Hypothalamus (tissue), 51 donors: ENCODE data around the gene UBXN4.
"Not testable (repeated sequence)": the region's sequence is repeated elsewhere in the genome, so short reads cannot be mapped to it uniquely, and the experiment has no call there.

Experiments
- DNase-seq, 51 donors: peaks; one replicate each; lab custom pipeline; 2025; lab: John Stamatoyannopoulos, UW

UBXN4 gene

GRCh38 chr2:135800513-135801460 lies 59.1 kb downstream of the UBXN4 start:
- no peak for DNase-seq

DNA sequence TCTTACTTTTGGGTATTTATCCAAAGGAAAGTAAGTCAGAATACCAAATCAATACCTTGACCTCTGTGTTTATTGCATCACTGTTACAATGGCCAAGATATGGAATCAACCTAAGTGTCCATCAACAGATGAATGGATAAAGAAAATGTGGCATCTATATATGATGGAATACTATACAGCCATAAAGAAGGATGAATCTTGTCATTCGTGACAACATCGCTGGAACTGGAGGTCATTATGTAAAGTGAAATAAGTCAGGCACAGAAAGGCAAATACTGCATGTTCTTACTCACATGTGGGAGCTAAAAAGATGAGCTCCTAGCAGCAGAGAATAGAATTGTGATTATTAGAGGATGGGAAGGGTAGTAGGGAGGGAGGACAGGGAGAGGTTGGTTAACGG lies 60.7 kb downstream of the UBXN4 start:
- DNase-seq = no peak

GRCh38 chr2:135803278-135803677 lies 61.6 kb downstream of the UBXN4 start:
- DNase-seq = no peak

- not testable (repeated sequence) for DNase-seq
Observed at GRCh38 chr2:135807874-135808273, 66.2 kb downstream of the UBXN4 start.

DNA sequence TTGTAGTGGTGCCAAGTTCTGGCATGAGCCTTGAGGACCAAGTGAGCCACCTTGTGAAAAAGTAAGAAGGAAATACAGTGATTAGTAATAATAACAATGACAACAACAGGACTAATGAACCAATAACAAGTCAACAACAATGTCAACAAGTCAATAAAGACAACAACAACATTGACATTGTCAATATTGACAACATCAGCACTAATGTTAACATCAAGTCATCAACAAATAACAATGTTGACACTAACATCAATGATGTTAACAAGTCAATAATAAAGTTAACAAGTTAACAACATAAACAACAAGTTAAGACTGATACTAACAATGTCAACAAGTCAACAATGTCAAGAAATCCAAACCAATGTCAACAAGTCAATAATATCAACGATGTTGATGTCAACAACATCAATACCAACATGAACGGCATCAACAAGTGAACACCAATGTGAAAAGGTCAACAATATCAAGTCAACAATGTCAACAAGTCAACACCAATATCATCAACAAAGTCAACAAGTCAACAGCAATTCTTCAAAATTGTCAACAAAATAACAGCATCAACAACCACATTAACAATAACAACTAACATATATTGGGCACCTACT lies 71.4 kb downstream of the UBXN4 start:
- no peak for DNase-seq

GRCh38 chr2:135815269-135815668 lies 73.6 kb downstream of the UBXN4 start:
- no peak for DNase-seq

DNA sequence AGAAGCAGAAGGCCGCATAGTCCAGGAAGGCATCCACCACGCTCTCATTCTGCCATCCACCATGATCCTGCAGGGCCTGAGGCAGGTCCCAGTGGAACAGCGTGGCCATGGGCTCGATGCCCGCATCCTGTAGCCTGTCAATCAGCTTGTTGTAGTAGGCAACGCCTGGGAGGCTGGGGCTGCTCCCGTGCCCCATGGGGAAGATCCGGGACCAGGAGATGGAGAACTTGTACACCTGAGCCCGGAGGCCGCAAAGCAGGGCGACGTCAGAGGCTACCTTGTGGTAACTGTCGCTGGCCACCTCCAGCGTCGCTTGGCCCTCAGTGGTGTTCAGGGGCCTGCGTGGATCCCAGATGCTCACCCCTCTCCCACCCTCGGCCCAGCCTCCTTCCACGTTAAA lies 75.8 kb downstream of the UBXN4 start:
- DNase-seq = no peak

DNA sequence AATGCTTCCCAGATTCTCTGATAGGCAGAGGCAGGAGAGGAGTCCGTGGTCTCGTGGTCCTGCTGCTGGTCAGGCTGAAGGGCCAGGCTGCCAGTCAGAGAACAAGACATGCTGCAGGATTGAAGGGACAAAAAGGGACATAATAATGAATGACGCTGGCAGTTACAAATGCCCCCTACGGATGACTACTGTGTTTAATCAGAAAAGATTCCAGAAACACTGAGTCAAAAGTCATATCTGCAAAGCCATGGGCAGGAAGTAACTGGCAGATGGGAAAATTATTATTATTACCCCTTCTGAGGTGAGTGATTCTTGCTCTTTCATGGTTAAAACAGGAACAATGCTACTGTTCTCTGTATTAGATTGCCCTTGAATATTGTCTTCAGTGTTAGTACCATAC lies 76.3 kb downstream of the UBXN4 start:
- no peak for DNase-seq

GRCh38 chr2:135818937-135819610 lies 77.4 kb downstream of the UBXN4 start:
- no peak for DNase-seq

- no peak for DNase-seq
Observed at GRCh38 chr2:135820003-135820618, 78.5 kb downstream of the UBXN4 start.

- DNase-seq = no peak
Observed at GRCh38 chr2:135821190-135821589, 79.5 kb downstream of the UBXN4 start.

DNA sequence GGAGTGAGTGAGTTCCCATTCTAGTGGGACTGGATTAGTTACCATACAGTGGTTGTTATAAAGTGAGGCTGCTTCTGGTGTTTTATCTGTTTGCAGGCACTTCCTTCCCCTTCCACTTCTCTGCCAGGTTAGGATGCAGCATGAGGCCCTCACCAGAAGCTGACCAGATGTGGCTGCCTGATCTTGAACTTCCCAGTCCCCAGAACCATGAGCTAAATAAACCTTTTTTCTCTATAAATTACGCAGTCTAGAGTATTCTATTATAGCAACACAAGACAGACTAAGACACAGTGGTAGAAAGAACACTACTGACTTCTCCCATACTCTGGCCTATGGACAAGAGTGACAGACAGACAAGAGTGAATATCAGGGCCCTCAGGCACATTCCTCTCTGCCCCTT lies 81.2 kb downstream of the UBXN4 start:
- DNase-seq = no peak

- no peak for DNase-seq
Observed at GRCh38 chr2:135825131-135825530, 83.5 kb downstream of the UBXN4 start.

DNA sequence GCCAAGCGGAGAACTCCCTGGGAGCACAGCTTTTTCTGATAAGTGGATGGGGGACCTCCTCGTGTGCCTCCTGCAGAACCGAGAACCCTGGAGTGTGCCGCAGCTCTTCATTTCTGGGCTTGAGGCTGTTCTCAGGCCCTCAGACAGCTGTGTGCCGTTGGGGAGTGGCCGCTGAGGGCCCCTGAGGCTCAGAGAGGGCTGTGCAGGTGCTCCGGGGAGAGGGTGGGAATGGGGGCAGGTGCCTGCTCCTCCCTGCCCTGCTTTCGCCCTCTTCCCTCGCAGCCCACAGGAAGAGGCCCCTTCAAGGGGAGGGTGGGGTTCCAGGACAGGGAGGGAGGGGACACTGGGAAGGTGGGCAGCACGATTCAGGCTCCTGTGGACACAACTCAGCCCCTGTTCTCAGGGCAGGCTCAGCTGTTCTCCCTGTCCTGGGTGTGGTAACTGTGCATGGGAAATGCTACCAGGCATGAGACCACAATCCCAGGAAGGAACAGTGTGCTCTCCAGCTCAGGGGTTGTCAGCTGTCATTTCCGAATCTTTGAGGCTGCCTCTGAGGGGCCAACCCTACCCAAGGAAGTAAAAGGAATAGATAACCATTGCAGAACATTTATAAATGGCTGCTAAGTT lies 84.0 kb downstream of the UBXN4 start:
- DNase-seq = no peak

- no peak for DNase-seq
Observed at GRCh38 chr2:135826544-135826943, 84.9 kb downstream of the UBXN4 start.

DNA sequence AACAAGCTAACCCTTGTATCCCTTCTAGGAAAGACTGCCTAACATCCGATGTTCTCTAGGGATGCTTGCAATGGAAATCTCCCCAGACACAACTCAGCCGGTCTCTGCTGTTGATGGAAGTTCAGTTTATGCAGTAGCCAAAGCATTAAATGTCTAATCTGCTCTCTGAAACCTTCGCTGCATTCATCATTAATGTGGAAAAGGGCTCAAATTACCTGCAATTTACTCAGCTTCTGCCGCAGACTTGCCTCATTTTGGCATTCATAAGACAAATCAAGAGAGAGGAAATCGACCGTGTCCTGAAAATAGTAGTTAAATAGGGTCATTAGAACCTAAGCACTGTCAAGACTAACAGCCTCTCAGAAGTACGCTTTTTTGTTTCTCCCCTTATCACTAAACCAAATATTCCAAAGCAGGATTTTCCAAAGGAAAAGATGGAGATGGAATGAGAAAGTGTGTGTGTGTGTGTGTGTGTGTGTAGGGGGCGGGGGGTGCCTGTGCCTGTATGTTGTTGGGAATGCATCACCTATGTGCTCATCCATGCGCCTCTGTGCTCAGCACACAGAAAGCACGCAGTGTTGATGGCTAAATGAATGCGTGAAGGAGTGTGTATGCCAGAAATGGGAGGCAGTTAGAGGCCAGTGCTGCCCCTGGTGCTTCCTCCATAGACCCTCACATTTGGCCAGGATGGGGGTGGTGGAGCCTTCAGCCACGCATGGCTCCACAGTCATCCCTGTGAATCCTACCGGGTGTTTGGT lies 87.9 kb downstream of the UBXN4 start:
- DNase-seq = no peak

DNA sequence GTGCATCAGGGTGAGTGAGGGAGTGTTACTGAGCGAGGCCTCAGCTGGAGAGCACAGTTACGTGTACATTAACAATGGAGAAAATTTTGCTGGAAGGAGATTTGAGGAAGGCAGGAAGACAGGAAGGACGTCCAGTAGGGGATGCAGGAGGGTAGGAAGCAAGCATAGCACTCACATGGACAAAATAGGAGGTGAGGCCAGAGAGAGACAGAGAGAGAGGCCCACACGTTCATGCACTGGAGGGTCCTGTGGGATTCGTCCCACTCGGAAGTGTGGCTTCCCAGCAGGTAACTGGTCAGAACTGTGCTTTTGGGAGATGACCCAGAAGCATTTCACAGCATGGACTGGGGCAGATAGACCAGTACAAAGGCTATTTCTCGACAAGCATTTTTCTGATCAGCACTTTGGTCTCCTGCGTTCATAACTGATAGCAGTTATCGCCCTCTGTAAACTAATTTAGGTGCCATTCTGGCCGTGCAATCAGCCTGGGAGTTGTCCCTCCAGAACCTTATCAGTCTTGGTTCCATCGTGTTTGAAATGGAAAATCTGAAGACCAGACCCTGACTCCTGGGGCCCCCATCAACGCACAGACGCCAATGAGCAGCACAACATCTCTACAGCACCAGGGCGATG lies 89.6 kb downstream of the UBXN4 start:
- no peak for DNase-seq

- no peak for DNase-seq
Observed at GRCh38 chr2:135832891-135833290, 91.2 kb downstream of the UBXN4 start.
